SK-N-MC (cell line): ENCODE measurements around the gene FHAD1.

Experiments used
- EZH2 ChIP-seq: fragments of 200-600 bp; sonication (generic); IDR thresholded peaks from one replicate; pipeline ENCODE4 v1.6.1; 2017; ENCODE audit warnings: antibody characterized with exemption
- FOXP2 ChIP-seq: optimal IDR thresholded peaks from 2 replicates; pipeline ENCODE3; 2011; ENCODE audit warnings: mild to moderate bottlenecking, moderate library complexity; ENCODE audit not compliant: insufficient read depth; ENCODE audit errors: extremely low read length, control extremely low read depth
- POLR2AphosphoS5 ChIP-seq: IDR thresholded peaks from 2 replicates; pipeline ENCODE4 v1.6.1; 2012; ENCODE audit warnings: mild to moderate bottlenecking, low read depth, low read length, borderline replicate concordance

GRCh38 chr1:15414445-15414983, 167.5 kb downstream of the FHAD1 start:
- TF ChIP-seq EZH2 (no peak), POLR2AphosphoS5 (no peak), FOXP2 (no peak)
